Esophagus muscularis mucosa (tissue), 4 donors: ENCODE data around the gene TMEM140. TPM values are rescaled to one million over a fixed set of nuclear protein-coding genes. Genes with fewer than 3 reads are reported as not detected.
A peak's percentile ranks its signal among the peaks of the same experiment; 100 is the strongest.

ENCODE experiments used
- DNase-seq: peaks from one replicate; pipeline ENCODE4 v3.0.0-alpha.2; 2017; ENCODE audit errors: extremely low spot score
- H3K27ac ChIP-seq, 4 donors: fragments of 200-600 bp; sonication (generic); replicated peaks in 1 of 4; 1 replicate in 3 of 4; 2 replicates in 1 of 4; pipeline ENCODE4 v1.5.1; 2016 to 2019; ENCODE audit warnings: mild to moderate bottlenecking in 1 of 4
- H3K27me3 ChIP-seq, 4 donors: fragments of 200-600 bp; sonication (generic); one replicate each; pipeline versions ENCODE4 v1.5.1 to v1.6.0; 2016 to 2019
- H3K36me3 ChIP-seq, 4 donors: fragments of 200-600 bp; sonication (generic); one replicate each; pipeline ENCODE4 v1.5.1; 2016 to 2019
- H3K4me1 ChIP-seq, 4 donors: fragments of 200-600 bp; sonication (generic); one replicate each; pipeline ENCODE4 v1.5.1; 2016 to 2019
- H3K4me3 ChIP-seq, 4 donors: fragments of 200-600 bp; sonication (generic); 1 replicate in 2 of 4; 2 replicates in 2 of 4; pipeline ENCODE4 v1.5.1; 2016 to 2019; ENCODE audit warnings: mild to moderate bottlenecking in 4 of 4, moderate library complexity in 1 of 4
- H3K9me3 ChIP-seq, 4 donors: fragments of 200-600 bp; sonication (generic); 1 replicate in 3 of 4; 2 replicates in 1 of 4; pipeline ENCODE4 v1.5.1; 2016 to 2019
- EP300 ChIP-seq: sonication (generic); formaldehyde crosslinking; IDR thresholded peaks from one replicate; pipeline ENCODE4 v1.6.1; 2017; ENCODE audit warnings: antibody characterized with exemption
- POLR2A ChIP-seq: fragments of 450-650 bp; IDR thresholded peaks from one replicate; pipeline ENCODE4 v1.6.1; 2017; ENCODE audit warnings: antibody characterized with exemption, moderate library complexity, mild to moderate bottlenecking, low read depth
- POLR2AphosphoS5 ChIP-seq, 2 donors: sonication (generic); formaldehyde crosslinking; IDR thresholded peaks; one replicate each; pipeline ENCODE4 v1.6.1; 2017; ENCODE audit warnings: antibody characterized with exemption in 2 of 2
- WGBS: methylation state at CpG from one replicate; pipeline ENCODE4 v1.1.5; 2018; 5-methylcytosine and 5-hydroxymethylcytosine counted together
- intact Hi-C: fragments of 100-400 bp; cut with DNase I; formaldehyde crosslinking; loops from one replicate; pipeline ENCODE4 v1.15.1; 2023
- total RNA-seq, 4 donors: library from RNA; depleted of rRNA; stranded (reverse); fragments of >200 nt; gene quantifications; one replicate each; pipeline versions ENCODE4 v1.1.0 to v1.2.1, GENCODE V29; 2016
- TF ChIP-seq, protein P1 (sequence below), 3 experiments: fragments of 200-600 bp in 2 of 3; fragments of 450-650 bp in 1 of 3; sonication (generic) in 2 of 3; IDR thresholded peaks; one replicate each; pipeline ENCODE4 v1.5.1; 2017 to 2019; ENCODE audit warnings: antibody characterized with exemption in 3 of 3, mild to moderate bottlenecking in 2 of 3, moderate library complexity in 1 of 3

Gene TMEM140
- total RNA-seq, 4 donors from 2014 or later = 13.0 to 21.2 (median 17.1) TPM

DNA sequence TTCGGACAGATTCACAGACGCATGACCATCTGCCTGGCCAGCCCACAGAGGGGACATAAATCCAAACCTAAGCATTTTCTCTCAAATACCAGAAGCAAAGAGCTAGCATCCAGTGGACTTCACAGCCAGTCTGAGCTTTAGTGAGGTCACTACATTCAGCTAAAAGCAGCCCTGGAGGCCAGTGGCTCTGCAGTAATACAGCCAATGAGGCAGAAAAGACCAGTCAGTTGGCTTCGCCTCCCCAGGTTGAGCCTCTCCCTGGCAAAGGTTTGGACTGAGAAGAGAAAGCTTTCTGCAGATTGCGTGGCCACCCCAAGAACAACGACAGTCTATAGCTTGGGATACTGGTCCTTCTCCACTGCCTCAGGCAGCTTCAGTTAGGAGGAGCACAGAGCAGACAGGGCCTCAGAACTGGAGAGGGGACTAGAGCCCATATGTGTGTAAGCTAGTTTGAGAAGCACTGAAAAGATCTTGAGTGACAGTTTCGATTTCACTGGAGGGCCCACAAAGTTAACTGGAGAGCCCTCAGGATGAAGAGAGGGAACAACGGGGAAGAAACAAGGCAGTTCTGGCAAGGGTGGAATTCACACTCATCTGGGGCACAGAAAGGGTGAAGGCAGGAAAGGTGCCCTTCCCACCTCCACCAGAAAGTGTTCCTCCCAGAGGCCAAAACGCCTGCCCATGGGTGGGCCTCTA is 59.7 kb downstream of the TMEM140 start:
- no peak for DNase-seq
- peaks cover 8 to 74% (median 60%) of the 10 kb centered on the region in 4 donors for H3K4me1 ChIP-seq
- intact Hi-C loops = no loop called here
- H3K27me3 ChIP-seq = no peaks in the 10 kb centered on the region
- WGBS = 80% methylated on average over 8 of the region's 8 CpGs
- H3K27ac ChIP-seq = no peak overlapping the region
- peaks cover 0 to 41% (median 32%) of the 10 kb centered on the region in 4 donors for H3K36me3 ChIP-seq
- TF ChIP-seq POLR2A = no peak
- no peak for TF ChIP-seq POLR2AphosphoS5 (IDR thresholded peaks at IDR 0.05)
- no peak for TF ChIP-seq EP300
- TF ChIP-seq, protein P1, sequence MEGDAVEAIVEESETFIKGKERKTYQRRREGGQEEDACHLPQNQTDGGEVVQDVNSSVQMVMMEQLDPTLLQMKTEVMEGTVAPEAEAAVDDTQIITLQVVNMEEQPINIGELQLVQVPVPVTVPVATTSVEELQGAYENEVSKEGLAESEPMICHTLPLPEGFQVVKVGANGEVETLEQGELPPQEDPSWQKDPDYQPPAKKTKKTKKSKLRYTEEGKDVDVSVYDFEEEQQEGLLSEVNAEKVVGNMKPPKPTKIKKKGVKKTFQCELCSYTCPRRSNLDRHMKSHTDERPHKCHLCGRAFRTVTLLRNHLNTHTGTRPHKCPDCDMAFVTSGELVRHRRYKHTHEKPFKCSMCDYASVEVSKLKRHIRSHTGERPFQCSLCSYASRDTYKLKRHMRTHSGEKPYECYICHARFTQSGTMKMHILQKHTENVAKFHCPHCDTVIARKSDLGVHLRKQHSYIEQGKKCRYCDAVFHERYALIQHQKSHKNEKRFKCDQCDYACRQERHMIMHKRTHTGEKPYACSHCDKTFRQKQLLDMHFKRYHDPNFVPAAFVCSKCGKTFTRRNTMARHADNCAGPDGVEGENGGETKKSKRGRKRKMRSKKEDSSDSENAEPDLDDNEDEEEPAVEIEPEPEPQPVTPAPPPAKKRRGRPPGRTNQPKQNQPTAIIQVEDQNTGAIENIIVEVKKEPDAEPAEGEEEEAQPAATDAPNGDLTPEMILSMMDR (IDR thresholded peaks at IDR 0.05) = no peak
- no peaks in the 10 kb centered on the region for H3K9me3 ChIP-seq
- H3K4me3 ChIP-seq = no peak overlapping the region

DNA sequence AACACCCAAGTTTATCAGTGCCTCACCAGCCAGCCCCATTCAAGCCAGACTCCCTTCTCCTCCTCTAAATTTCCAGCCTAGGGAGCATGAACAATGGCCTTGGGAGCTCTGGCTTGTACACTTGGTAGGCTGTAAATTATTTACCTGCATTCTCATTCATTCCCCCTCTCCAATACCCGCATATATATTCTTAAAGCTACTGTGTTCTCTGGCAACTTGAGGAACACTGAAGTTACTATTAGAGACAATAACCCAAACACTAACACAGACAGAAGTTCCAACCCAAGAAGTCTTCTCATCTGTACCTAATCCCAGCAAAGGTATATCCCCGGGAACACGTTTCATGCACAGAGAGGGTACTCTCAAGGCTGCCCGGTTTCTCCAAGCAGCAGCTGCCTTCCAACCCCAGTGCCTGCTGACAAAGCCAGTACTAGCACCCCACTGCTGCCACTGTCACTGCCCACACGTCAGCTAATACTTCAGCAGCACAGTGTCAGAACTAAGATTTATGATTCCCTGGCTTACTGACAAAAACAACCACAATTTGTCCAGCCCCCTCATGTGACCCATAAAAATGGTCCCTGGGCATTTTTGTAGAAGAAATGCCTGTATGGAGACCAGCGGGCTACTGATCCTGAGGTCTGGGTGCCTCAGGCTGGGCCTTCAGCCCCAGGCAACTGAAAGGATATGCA is 60.4 kb downstream of the TMEM140 start:
- whole genome bisulfite sequencing = 85% methylated on average over 5 of the region's 6 CpGs
- H3K27me3 ChIP-seq = no peaks in the 10 kb centered on the region
- no peak for TF ChIP-seq EP300
- no peak for TF ChIP-seq POLR2A
- TF ChIP-seq, protein P1 (IDR thresholded peaks at IDR 0.05) = no peak
- no peak for TF ChIP-seq POLR2AphosphoS5 (IDR thresholded peaks at IDR 0.05)
- H3K27ac ChIP-seq = peak overlapping the region in 1 of 4 donors; percentile 26
- H3K36me3 ChIP-seq = peaks cover 0 to 35% (median 26%) of the 10 kb centered on the region in 4 donors
- no peak for DNase-seq
- no peaks in the 10 kb centered on the region for H3K9me3 ChIP-seq
- intact Hi-C loops = no loop called here
- H3K4me1 ChIP-seq = peaks cover 8 to 70% (median 56%) of the 10 kb centered on the region in 4 donors
- no peak overlapping the region for H3K4me3 ChIP-seq

DNA sequence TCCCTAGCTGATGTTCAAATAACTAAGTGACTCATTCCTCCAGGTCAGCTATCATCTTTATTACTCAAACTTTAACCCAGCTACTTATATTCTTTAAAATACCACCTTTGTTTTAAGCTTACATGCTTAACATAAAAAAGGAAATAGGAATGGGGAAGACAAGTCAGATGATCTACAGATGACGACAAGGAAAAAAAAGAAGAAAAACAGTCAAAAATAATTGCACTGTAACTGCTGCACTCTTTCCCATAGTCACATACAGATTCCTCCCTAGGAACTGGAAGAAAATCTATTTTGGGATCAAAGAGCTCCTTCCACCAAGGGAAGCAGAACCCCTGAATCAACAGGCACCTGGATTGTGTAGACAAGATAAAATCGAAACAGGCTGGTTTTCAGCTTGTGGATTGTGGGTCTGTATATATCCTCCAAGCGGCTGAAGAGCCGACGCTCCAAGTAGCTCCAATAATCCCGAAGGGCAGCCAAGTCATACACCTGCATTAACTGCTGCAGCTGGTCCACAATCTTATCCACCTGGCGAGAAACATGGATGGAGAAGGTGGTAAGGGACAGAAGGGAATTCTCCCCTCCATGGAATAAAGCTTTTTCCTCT is 61.5 kb downstream of the TMEM140 start:
- H3K36me3 ChIP-seq = peaks cover 0 to 24% (median 16%) of the 10 kb centered on the region in 4 donors
- H3K9me3 ChIP-seq = no peaks in the 10 kb centered on the region
- no peak for DNase-seq
- peaks cover 8 to 59% (median 46%) of the 10 kb centered on the region in 4 donors for H3K4me1 ChIP-seq
- no peak overlapping the region for H3K27ac ChIP-seq
- TF ChIP-seq POLR2AphosphoS5 (IDR thresholded peaks at IDR 0.05) = no peak
- no peak for TF ChIP-seq EP300
- no peak for TF ChIP-seq POLR2A
- TF ChIP-seq, protein P1 (IDR thresholded peaks at IDR 0.05) = no peak
- 91% methylated on average over 7 of the region's 7 CpGs for WGBS
- no peaks in the 10 kb centered on the region for H3K27me3 ChIP-seq
- intact Hi-C loops = no loop called here
- peak overlapping the region in 1 of 4 donors; percentile 86 for H3K4me3 ChIP-seq

DNA sequence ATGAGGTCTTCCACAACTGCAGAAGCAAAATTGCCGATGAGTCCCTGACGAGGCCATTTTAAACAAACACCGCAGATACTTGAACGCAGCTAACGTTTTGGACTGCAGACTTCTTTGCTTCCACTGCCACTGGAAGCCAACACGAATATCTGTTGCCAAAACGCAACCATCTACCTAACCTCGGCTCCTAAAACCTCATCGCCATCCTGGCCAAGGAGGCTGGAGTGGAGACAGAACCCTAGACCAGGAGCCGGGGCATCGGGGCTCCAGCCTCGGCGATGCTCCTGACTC is 63.0 kb downstream of the TMEM140 start:
- H3K27ac ChIP-seq = peak overlapping the region; percentile 88 to 99 (median 96)
- no peak for DNase-seq
- 2% methylated on average over 13 of the region's 13 CpGs for WGBS
- H3K4me1 ChIP-seq = peaks cover 8 to 46% (median 39%) of the 10 kb centered on the region in 4 donors
- no peaks in the 10 kb centered on the region for H3K27me3 ChIP-seq
- H3K9me3 ChIP-seq = no peaks in the 10 kb centered on the region
- H3K4me3 ChIP-seq = peak overlapping the region; percentile 67 to 93 (median 86)
- intact Hi-C loops = no loop called here
- H3K36me3 ChIP-seq = peaks cover 0 to 9% (median 3%) of the 10 kb centered on the region in 4 donors
- TF ChIP-seq POLR2A = no peak
- TF ChIP-seq, protein P1 (IDR thresholded peaks at IDR 0.05) = no peak
- TF ChIP-seq POLR2AphosphoS5 (IDR thresholded peaks at IDR 0.05) = no peak
- TF ChIP-seq EP300 = no peak
